GM10266 (cell line): ENCODE measurements around the gene FARP1.

Experiments
- DNase-seq: peaks from one replicate; pipeline ENCODE4 v3.0.0; 2012; ENCODE audit errors: extremely low spot score
- TF ChIP-seq, protein P1 (sequence below): IDR thresholded peaks from 2 replicates; pipeline ENCODE4 v1.5.1; 2012; ENCODE audit warnings: mild to moderate bottlenecking, low read depth; ENCODE audit not compliant: control insufficient read depth, insufficient read depth; ENCODE audit errors: missing control alignments

Gene FARP1

GRCh38 chr13:98192008-98192407, 49.1 kb downstream of the FARP1 start:
- no peak for DNase-seq
- TF ChIP-seq, protein P1, sequence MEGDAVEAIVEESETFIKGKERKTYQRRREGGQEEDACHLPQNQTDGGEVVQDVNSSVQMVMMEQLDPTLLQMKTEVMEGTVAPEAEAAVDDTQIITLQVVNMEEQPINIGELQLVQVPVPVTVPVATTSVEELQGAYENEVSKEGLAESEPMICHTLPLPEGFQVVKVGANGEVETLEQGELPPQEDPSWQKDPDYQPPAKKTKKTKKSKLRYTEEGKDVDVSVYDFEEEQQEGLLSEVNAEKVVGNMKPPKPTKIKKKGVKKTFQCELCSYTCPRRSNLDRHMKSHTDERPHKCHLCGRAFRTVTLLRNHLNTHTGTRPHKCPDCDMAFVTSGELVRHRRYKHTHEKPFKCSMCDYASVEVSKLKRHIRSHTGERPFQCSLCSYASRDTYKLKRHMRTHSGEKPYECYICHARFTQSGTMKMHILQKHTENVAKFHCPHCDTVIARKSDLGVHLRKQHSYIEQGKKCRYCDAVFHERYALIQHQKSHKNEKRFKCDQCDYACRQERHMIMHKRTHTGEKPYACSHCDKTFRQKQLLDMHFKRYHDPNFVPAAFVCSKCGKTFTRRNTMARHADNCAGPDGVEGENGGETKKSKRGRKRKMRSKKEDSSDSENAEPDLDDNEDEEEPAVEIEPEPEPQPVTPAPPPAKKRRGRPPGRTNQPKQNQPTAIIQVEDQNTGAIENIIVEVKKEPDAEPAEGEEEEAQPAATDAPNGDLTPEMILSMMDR, result no peak

- TF ChIP-seq, protein P1, result no peak
- DNase-seq, result no peak
These were observed 52.3 kb downstream of the FARP1 start for GRCh38 chr13:98195054-98195791.

DNA sequence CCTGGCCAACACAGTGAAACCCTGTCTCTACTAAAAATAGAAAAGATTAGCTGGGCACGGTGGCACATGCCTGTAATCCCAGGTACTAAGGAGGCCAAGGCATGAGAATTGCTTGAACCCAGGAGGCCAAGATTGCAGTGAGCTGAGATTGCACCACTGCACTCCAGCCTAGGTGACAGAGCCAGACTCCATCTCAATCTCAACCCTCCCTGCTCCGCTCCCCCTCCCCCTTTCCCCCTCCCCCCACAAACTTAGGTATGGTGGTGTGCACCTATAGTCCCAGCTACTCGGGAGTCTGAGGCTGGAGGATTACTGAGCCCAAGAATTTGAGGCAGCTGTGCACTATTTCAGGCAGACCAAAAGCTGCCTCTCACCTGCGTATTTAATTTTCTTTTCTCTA, 55.8 kb downstream of the FARP1 start:
- TF ChIP-seq, protein P1, result no peak
- DNase-seq, result no peak

DNA sequence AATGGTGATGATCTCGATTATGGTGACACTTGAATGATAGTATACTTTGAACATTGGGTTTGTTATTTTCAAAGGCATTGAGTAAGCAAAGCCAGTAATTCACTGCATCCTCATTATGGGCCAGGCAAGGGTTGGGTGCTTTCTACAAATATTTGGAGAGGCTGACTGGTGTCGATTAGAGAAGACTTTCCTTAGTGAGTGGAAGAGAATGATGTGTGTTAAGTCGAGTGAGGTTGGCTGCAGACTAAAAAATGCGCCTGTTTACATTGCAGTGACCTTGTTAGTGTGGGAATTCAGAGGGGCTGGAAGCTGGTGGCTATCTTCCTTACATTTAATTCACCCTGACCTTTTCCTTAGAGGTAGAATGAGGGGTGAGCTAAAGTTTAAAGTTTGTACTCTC, 56.6 kb downstream of the FARP1 start:
- no peak for DNase-seq
- TF ChIP-seq, protein P1, result no peak

GRCh38 chr13:98200211-98200878, 57.5 kb downstream of the FARP1 start:
- TF ChIP-seq, protein P1, result no peak
- no peak for DNase-seq

GRCh38 chr13:98201189-98201588, 58.3 kb downstream of the FARP1 start:
- no peak for DNase-seq
- TF ChIP-seq, protein P1, result no peak

DNA sequence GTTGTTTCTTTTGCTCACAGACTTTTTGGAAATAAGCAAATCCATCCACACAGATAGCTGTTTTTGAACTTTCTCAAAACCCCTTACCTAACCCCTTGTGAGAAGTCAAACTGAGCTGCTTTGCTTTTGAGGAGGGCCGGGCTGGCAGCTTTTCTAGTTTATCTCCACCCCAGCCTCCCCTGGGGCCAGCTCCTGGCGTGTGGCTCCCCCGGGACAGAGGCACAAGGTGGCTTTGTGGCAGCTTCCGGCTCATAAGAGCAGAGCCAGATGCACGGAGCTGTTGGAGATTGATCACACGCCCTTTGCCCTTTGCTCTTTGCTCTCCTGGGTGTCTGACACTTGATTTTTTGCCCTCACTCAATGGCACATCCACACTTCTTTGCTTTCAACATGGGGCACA, 59.1 kb downstream of the FARP1 start:
- TF ChIP-seq, protein P1, result no peak
- DNase-seq, result no peak
